GM04504 (cell line): ENCODE measurements around the gene CACNA2D4.

Source experiments
- DNase-seq: peaks from one replicate; pipeline ENCODE4 v3.0.0-alpha.2; 2012; ENCODE audit warnings: low read depth

Gene CACNA2D4

DNA sequence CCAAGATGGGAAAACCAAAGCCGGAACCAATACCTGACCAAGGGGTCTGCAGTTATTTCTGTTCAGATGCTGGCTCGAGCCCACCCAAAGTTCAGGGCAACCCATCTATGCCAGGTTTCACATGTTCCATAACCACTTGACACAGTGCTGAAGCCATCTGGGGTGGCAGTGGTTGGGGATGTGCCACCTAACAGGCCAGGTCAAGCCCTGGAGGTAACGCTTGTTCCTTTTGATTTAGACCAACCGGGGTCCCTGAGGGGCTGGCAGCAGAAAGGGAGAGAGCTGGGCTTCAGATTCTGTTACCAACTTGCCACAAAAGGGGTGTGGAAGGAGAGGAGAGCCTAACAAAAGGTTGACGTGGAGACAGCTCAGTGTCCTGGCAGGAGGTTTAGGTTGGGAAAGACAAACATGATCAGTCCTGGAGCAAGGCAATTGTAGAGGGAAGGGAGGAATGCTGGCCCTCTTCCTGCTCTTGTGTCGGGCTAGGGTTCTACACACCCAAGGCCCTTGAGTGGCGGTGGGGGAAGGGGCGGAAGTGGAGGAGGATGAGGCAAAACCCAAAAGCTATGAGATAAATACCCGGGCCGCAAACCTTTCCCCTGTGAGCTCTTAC lies 31.9 kb downstream of the CACNA2D4 start:
- DNase-seq: no peak

DNA sequence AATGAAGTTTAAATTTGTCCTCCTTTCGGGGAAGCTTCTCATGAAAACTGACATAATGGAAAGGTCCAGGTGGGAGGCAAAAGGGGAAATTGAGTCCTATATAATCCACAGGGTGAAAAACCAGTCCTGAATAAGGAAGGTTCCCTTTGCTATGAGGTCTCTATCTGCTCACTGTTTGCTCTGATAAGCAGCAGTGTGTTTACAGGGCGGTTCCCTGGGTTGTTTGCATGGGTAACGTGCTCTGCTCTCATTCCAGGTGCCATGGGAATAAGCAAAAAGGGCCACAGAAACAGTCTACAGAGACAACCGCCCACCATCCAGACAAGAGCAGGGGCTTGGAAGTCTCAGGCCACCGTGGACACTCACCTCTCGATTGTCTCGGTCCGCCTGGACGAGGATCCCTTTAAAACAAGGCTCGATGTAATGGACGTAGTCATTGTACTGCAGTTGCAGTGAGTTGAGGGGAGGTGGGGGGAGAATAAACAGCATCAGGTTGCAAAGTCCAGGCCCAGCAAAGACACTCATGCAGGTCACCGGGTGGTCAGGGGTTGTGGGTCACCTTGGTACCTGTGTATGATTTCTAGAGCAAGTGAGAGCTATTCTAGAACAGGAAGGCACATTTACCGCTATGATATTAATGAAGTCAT lies 32.7 kb downstream of the CACNA2D4 start:
- DNase-seq: no peak

DNA sequence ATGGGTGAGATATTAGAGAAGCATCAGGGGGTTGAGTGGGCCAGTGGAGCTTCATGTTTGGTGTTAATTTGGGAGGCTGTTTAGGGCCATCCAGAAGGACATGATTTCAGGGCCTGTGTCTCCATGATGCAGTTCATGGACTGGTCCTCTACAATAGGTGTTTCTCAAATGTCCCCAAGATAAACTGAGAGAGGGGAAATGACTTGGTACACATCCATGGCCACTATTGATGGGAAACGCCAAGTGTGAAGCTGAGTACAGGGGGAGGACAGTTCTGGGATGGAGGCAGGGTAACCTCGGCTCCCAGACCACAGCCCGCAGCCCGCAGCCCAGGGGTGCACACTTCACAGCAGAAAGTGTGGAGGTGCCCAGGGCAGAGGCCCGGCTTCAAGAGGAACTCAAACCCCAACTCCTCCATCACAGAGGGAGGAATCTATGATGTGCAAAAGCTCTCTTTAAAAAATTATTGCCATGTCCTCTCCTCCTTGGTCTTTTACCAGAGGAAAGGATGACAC lies 33.3 kb downstream of the CACNA2D4 start:
- DNase-seq: no peak

DNA sequence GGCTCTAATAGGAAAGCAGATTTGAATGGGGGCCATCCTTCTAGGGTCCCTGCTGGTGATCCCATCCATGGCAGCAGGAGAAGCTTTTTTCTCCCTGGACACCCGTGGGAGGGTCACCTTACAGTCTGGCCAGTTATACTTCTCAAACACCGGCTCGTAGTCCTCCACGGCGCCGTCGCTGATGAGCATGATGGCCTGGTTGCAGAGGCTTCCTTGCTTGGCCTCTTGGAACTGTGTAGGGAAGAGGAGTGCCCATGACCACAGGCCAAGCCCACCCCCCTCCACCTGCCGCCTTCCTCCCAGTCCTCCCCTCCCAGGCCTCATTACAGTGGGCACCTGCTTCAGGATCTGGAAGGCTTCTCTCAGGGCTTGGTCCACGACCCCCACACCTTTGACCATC lies 33.8 kb downstream of the CACNA2D4 start:
- no peak for DNase-seq

DNA sequence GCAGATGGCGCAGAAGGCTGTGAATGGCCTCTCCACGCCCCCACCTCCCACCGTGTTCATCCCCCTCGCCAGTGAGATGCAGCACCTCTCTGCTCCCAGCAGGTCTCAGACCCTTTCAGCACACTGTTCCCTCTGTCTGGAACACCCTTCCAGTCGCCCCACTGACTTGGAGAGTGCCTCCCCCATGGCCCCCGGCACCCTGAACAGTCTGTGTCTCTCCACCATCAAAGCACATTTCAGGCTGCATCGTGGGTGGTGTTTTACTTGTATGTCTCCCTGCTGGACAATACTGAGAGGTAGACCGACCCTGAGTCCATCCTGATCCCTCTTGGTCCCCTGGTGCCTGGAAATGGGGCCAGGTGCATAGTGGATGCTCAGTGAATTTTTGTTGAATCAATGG lies 34.9 kb downstream of the CACNA2D4 start:
- DNase-seq: no peak

GRCh38 chr12:1882850-1883470 lies 35.5 kb downstream of the CACNA2D4 start:
- DNase-seq: no peak

DNA sequence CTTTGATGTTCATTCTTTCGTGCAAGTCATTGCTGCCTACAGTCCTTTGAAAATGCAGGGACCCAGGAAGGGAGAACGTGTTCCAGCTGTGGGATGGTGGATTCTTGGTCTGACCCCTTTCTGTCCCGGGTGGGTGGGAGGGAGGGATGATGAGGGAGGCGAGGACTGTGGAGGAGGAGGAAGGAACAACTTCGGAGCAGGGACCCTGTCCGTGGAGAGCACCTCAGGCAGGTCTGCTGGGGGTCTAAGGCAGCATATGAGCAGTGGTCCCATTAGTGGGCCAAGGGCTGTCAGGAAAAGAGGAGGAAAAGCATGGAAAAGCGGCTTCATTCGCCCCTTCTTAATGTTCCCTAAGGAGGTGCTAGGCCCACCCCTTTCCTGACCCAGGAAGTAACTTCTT lies 36.0 kb downstream of the CACNA2D4 start:
- DNase-seq: no peak

DNA sequence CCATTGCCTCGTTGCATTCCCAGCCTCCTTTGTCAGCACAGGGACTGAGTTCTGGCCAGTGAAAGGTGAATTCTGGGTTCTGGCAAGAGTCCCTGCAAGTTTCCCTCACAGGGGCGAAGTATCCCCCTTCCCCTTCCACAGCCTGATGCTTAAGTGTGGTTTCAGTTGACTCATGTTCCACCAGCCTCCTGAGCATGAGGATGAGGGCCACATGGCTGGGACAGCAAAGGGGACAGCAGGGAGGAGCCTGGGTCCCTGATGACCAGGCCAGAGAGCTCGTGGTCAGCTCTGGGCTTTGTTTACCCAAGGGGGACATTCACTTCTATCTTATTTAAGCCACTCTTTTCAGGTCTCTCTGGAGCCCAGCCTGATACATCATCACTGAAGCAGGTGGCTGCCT lies 36.5 kb downstream of the CACNA2D4 start:
- no peak for DNase-seq

DNA sequence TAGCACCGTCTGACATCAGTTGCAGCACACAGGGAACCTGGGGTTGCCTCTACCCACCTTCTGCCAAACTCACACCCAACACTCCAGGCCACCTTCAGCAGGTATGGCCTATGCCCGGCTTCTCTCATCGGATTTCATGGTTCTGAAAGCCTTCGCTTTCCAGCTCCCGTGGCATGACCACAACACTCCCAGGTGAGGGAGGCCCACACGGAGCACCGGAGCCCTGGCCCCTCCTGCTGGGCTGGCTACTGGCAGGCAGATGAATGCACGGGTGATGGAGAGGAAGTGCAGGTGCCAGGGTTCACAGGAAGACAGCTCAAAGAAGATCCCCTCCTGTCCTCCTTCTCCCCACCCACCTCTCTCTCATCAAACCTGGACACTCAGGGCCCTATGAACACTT lies 37.2 kb downstream of the CACNA2D4 start:
- DNase-seq: no peak

DNA sequence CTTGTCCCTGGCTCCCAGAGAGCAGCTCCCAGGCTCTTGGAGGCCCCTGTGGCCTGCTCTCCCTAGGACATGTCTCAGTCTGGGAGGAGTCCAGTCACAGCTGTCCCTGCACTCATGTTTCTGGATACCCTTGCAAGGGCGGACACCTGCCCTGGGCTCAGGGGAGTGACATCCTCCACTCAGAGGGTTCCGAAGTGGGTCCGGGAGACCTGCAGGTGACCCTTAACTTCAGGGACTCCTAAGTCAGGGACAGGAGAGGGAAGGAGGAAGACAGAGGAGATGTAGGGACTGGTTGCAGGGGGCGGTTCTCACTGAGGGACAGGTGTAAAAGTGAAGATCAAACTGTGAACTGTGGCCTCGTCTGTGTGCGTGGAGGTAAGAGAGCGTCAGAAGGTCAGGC lies 37.6 kb downstream of the CACNA2D4 start:
- DNase-seq: no peak

DNA sequence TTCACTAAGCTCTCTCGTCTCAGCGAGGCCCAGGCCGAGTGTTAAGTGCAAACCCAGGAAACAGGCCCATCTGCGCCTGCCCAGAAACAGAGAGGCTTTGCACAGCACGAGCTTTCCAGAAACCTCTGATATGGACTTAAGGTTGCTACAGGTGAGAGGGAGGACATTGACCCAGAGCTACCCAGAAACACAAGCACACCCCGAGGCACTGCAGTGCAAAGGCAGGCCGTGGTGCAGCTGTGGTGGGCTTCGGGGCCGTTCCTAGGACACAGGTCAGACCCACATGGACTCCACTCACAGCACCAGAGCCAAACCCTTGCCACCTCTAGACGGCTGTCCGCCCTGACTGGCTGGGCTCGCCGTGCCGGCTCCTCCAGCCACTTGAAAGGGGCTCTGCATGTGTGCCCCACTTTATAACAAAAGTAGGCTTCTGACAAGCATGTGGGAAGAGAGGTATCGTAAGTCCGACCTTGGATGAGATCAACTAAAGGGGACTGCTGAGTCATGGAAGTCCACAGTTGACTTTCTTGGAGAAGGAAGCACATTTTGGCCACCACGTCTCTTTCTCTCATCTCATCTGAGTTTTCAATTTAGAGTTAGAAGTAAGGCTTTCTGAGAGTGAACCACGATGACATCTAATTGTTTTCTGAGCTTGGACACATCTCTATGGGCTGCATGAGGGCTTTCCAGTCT lies 38.2 kb downstream of the CACNA2D4 start:
- DNase-seq: no peak

DNA sequence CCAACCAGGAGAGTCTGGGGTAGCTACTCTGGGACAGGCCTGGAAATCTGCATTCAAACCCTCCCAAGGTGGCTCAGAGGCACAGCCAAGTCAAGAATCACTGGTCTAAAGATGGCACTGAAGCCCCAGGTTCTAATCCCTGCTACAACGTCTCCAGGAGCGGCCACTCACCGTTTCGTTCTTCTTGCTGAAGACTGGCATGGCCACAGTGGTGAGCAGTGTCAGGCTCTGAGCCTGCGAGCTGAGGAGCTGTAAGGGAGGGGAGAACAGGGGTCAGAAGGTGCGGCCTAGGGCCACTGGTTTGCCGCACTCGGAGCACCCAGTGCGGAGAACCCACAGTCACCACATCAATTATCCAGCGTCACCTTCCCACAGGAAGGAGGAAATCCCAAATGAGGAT lies 38.8 kb downstream of the CACNA2D4 start:
- no peak for DNase-seq

GRCh38 chr12:1878695-1879094 lies 39.8 kb downstream of the CACNA2D4 start:
- DNase-seq: no peak

GRCh38 chr12:1878214-1878613 lies 40.2 kb downstream of the CACNA2D4 start:
- DNase-seq: no peak

GRCh38 chr12:1877169-1877878 lies 41.1 kb downstream of the CACNA2D4 start:
- DNase-seq: no peak

- DNase-seq: no peak
Observed at GRCh38 chr12:1876086-1876485, 42.4 kb downstream of the CACNA2D4 start.

- no peak for DNase-seq
Observed at GRCh38 chr12:1875608-1876007, 42.8 kb downstream of the CACNA2D4 start.

GRCh38 chr12:1873531-1874510 lies 44.6 kb downstream of the CACNA2D4 start:
- DNase-seq: no peak

DNA sequence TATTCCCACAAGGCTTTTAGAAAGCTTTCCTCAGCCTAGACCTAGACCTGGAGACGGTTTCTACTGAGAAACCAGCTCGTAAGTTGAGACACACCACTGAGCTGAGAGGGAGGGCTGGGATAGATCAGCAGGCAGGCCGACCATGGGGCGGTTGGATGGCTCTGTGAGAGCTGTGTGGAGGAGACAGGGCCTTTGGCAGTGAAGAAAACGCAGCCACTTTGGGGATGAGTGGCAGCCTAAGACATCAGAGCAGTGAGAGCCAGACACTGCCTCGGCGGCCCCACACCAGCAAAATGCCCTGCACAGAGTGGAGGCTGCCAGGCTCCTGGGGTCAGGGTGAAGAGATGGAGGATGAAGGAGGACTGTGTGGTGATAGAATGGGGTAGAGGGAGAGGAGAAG lies 46.0 kb downstream of the CACNA2D4 start:
- DNase-seq: no peak

- no peak for DNase-seq
Observed at GRCh38 chr12:1872001-1872400, 46.5 kb downstream of the CACNA2D4 start.
